ENCODE measurements around the gene ITGB6. TPM values are rescaled to one million over a fixed set of nuclear protein-coding genes. Genes with fewer than 3 reads are reported as not detected.
"Not testable (repeated sequence)": the region's sequence is repeated elsewhere in the genome, so short reads cannot be mapped to it uniquely, and the experiment has no call there.

The ITGB6 gene
- total RNA-seq, 1 donor, result not detected

- no peak overlapping the region for H3K4me3 ChIP-seq (ENCODE audit: low read length)
- no peaks in the 10 kb centered on the region for H3K27me3 ChIP-seq (ENCODE audit: insufficient read depth, low read length)
- H3K4me1 ChIP-seq (ENCODE audit: insufficient read depth, low read length), result peaks cover 13% of the 10 kb centered on the region
- H3K9me3 ChIP-seq (ENCODE audit: low read depth, low read length), result no peaks in the 10 kb centered on the region
Observed at GRCh38 chr2:160207804-160208654, 8.0 kb upstream of the ITGB6 start.

- Histone ChIP-seq H3K9me3 (ENCODE audit: low read depth, low read length) (no peaks in the 10 kb centered on the region), H3K27me3 (ENCODE audit: insufficient read depth, low read length) (no peaks in the 10 kb centered on the region), H3K4me1 (ENCODE audit: insufficient read depth, low read length) (peaks cover 13% of the 10 kb centered on the region), H3K4me3 (ENCODE audit: low read length) (no peak overlapping the region)
Observed at GRCh38 chr2:160207271-160207670, 7.2 kb upstream of the ITGB6 start.

- no peak overlapping the region for H3K4me3 ChIP-seq (ENCODE audit: low read length)
- H3K4me1 ChIP-seq (ENCODE audit: insufficient read depth, low read length), result peaks cover 13% of the 10 kb centered on the region
- no peaks in the 10 kb centered on the region for H3K9me3 ChIP-seq (ENCODE audit: low read depth, low read length)
- no peaks in the 10 kb centered on the region for H3K27me3 ChIP-seq (ENCODE audit: insufficient read depth, low read length)
Observed at GRCh38 chr2:160206436-160206835, 6.4 kb upstream of the ITGB6 start.

- Histone ChIP-seq H3K9me3 (ENCODE audit: low read depth, low read length) (no peaks in the 10 kb centered on the region), H3K4me1 (ENCODE audit: insufficient read depth, low read length) (peaks cover 10% of the 10 kb centered on the region), H3K27me3 (ENCODE audit: insufficient read depth, low read length) (no peaks in the 10 kb centered on the region), H3K4me3 (ENCODE audit: low read length) (no peak overlapping the region)
Observed at GRCh38 chr2:160205505-160205904, 5.4 kb upstream of the ITGB6 start.

GRCh38 chr2:160203422-160203821 lies 3.4 kb upstream of the ITGB6 start:
- H3K4me1 ChIP-seq (ENCODE audit: insufficient read depth, low read length), result peaks cover 10% of the 10 kb centered on the region
- no peaks in the 10 kb centered on the region for H3K9me3 ChIP-seq (ENCODE audit: low read depth, low read length)
- no peak overlapping the region for H3K4me3 ChIP-seq (ENCODE audit: low read length)
- no peaks in the 10 kb centered on the region for H3K27me3 ChIP-seq (ENCODE audit: insufficient read depth, low read length)

- Histone ChIP-seq H3K9me3 (ENCODE audit: low read depth, low read length) (no peaks in the 10 kb centered on the region), H3K27me3 (ENCODE audit: insufficient read depth, low read length) (no peaks in the 10 kb centered on the region), H3K4me1 (ENCODE audit: insufficient read depth, low read length) (peaks cover 6% of the 10 kb centered on the region), H3K4me3 (ENCODE audit: low read length) (no peak overlapping the region)
Observed at GRCh38 chr2:160203007-160203406, 2.9 kb upstream of the ITGB6 start.

- Histone ChIP-seq H3K9me3 (ENCODE audit: low read depth, low read length) (no peaks in the 10 kb centered on the region), H3K4me1 (ENCODE audit: insufficient read depth, low read length) (no peaks in the 10 kb centered on the region), H3K27me3 (ENCODE audit: insufficient read depth, low read length) (no peaks in the 10 kb centered on the region), H3K4me3 (ENCODE audit: low read length) (no peak overlapping the region)
Observed at GRCh38 chr2:160201849-160202539, 1.9 kb upstream of the ITGB6 start.

- no peak overlapping the region for H3K4me3 ChIP-seq (ENCODE audit: low read length)
- no peaks in the 10 kb centered on the region for H3K4me1 ChIP-seq (ENCODE audit: insufficient read depth, low read length)
- no peaks in the 10 kb centered on the region for H3K27me3 ChIP-seq (ENCODE audit: insufficient read depth, low read length)
- no peaks in the 10 kb centered on the region for H3K9me3 ChIP-seq (ENCODE audit: low read depth, low read length)
Observed at GRCh38 chr2:160200921-160201320, 849 bp upstream of the ITGB6 start.

GRCh38 chr2:160199053-160199452 lies 1.0 kb downstream of the ITGB6 start:
- Histone ChIP-seq H3K4me3 (ENCODE audit: low read length) (no peak overlapping the region), H3K27me3 (ENCODE audit: insufficient read depth, low read length) (no peaks in the 10 kb centered on the region), H3K4me1 (ENCODE audit: insufficient read depth, low read length) (no peaks in the 10 kb centered on the region), H3K9me3 (ENCODE audit: low read depth, low read length) (no peaks in the 10 kb centered on the region)

- no peaks in the 10 kb centered on the region for H3K9me3 ChIP-seq (ENCODE audit: low read depth, low read length)
- no peak overlapping the region for H3K4me3 ChIP-seq (ENCODE audit: low read length)
- no peaks in the 10 kb centered on the region for H3K4me1 ChIP-seq (ENCODE audit: insufficient read depth, low read length)
- H3K27me3 ChIP-seq (ENCODE audit: insufficient read depth, low read length), result no peaks in the 10 kb centered on the region
Observed at GRCh38 chr2:160197587-160197986, 2.5 kb downstream of the ITGB6 start.

- no peak overlapping the region for H3K4me3 ChIP-seq (ENCODE audit: low read length)
- no peaks in the 10 kb centered on the region for H3K9me3 ChIP-seq (ENCODE audit: low read depth, low read length)
- no peaks in the 10 kb centered on the region for H3K4me1 ChIP-seq (ENCODE audit: insufficient read depth, low read length)
- H3K27me3 ChIP-seq (ENCODE audit: insufficient read depth, low read length), result no peaks in the 10 kb centered on the region
Observed at GRCh38 chr2:160194946-160195345, 5.1 kb downstream of the ITGB6 start.

GRCh38 chr2:160194351-160194750 lies 5.7 kb downstream of the ITGB6 start:
- Histone ChIP-seq H3K27me3 (ENCODE audit: insufficient read depth, low read length) (no peaks in the 10 kb centered on the region), H3K4me1 (ENCODE audit: insufficient read depth, low read length) (no peaks in the 10 kb centered on the region), H3K9me3 (ENCODE audit: low read depth, low read length) (no peaks in the 10 kb centered on the region), H3K4me3 (ENCODE audit: low read length) (no peak overlapping the region)

- H3K9me3 ChIP-seq (ENCODE audit: low read depth, low read length); H3K4me3 ChIP-seq (ENCODE audit: low read length); H3K27me3 ChIP-seq (ENCODE audit: insufficient read depth, low read length); H3K4me1 ChIP-seq (ENCODE audit: insufficient read depth, low read length): not testable (repeated sequence)
Observed at GRCh38 chr2:160181146-160181836, 18.8 kb downstream of the ITGB6 start.

GRCh38 chr2:160180690-160181089 lies 19.4 kb downstream of the ITGB6 start:
- H3K4me3 ChIP-seq (ENCODE audit: low read length); H3K27me3 ChIP-seq (ENCODE audit: insufficient read depth, low read length); H3K9me3 ChIP-seq (ENCODE audit: low read depth, low read length); H3K4me1 ChIP-seq (ENCODE audit: insufficient read depth, low read length): not testable (repeated sequence)

- Histone ChIP-seq H3K4me1 (ENCODE audit: insufficient read depth, low read length) (no peaks in the 10 kb centered on the region), H3K4me3 (ENCODE audit: low read length) (no peak overlapping the region), H3K9me3 (ENCODE audit: low read depth, low read length) (no peaks in the 10 kb centered on the region), H3K27me3 (ENCODE audit: insufficient read depth, low read length) (no peaks in the 10 kb centered on the region)
Observed at GRCh38 chr2:160180172-160180571, 19.9 kb downstream of the ITGB6 start.

All from mononuclear cell (primary cell).